Neural cell (in vitro differentiated cells): ENCODE data around the gene LRRK1.

Experiments
- EP300 ChIP-seq: fragments of 450-650 bp; conservative IDR thresholded peaks from 2 replicates; pipeline ENCODE4 v1.6.1; 2014; ENCODE audit warnings: antibody characterized with exemption, mild to moderate bottlenecking, moderate library complexity; ENCODE audit not compliant: poor library complexity, severe bottlenecking
- EZH2 ChIP-seq: fragments of 200-600, 300-800 bp; shearing (Covaris generic), sonication (generic); IDR thresholded peaks from 2 replicates; pipeline ENCODE4 v1.6.1; 2014; ENCODE audit warnings: antibody characterized with exemption, low read length, borderline replicate concordance, mild to moderate bottlenecking; ENCODE audit not compliant: insufficient read depth, poor library complexity, severe bottlenecking
- POLR2AphosphoS5 ChIP-seq: IDR thresholded peaks from 2 replicates; pipeline ENCODE4 v1.6.1; 2012
- RAD21 ChIP-seq: fragments of 450-650 bp; conservative IDR thresholded peaks from 2 replicates; pipeline ENCODE4 v1.6.1; 2014; ENCODE audit warnings: antibody characterized with exemption, mild to moderate bottlenecking, moderate library complexity
- TAF1 ChIP-seq: IDR thresholded peaks from 2 replicates; pipeline ENCODE4 v1.6.1; 2012; ENCODE audit warnings: low read depth
- TF ChIP-seq, protein P1 (sequence below): fragments of 450-650 bp; IDR thresholded peaks from 2 replicates; pipeline ENCODE4 v1.5.1; 2014; ENCODE audit warnings: antibody characterized with exemption, mild to moderate bottlenecking, moderate library complexity; ENCODE audit not compliant: poor library complexity, severe bottlenecking

DNA sequence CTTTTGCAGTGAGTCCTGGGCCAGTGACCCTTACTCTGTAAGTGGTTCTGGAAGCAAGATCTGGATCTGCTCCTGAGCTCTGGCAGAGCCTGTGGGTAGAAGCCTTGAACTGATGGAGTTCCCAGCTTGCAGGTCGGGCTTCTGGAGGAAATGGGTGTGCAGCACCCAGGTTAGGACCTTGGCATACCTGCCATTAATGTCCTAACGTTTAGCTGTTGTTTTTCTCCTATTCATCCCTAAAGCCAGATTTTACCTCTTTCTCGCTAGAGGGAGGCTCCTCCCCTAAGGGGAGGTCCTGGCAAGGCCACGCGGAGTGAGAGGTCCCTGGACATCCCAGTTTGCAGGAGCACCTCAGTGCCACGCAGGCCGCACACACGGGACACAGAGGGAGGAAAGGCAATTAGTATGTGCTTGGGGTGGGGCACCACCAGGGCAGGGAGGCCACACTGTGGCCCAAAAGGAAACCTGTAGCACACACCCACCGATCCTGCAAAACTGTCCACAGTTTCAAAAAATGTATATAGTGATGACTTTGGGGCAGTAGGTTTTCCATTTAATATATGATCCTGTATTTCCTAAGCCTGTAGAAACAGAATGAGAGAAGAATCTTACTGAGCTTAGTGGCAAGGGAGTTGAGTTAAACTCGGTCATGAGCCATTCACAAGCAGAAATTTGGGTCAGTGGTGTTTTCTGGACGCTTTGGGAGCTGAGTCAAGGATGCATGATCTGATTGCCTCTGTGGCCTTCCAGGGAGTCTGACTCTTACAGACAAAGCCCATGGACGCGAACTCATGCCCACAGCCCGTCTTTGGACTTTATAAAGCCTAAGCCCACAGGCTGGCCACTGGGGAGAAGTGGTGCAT, 148.7 kb downstream of the LRRK1 start:
- TF ChIP-seq TAF1 (no peak), POLR2AphosphoS5 (no peak), RAD21 (no peak), EP300 (no peak), EZH2 (no peak)
- TF ChIP-seq, protein P1, sequence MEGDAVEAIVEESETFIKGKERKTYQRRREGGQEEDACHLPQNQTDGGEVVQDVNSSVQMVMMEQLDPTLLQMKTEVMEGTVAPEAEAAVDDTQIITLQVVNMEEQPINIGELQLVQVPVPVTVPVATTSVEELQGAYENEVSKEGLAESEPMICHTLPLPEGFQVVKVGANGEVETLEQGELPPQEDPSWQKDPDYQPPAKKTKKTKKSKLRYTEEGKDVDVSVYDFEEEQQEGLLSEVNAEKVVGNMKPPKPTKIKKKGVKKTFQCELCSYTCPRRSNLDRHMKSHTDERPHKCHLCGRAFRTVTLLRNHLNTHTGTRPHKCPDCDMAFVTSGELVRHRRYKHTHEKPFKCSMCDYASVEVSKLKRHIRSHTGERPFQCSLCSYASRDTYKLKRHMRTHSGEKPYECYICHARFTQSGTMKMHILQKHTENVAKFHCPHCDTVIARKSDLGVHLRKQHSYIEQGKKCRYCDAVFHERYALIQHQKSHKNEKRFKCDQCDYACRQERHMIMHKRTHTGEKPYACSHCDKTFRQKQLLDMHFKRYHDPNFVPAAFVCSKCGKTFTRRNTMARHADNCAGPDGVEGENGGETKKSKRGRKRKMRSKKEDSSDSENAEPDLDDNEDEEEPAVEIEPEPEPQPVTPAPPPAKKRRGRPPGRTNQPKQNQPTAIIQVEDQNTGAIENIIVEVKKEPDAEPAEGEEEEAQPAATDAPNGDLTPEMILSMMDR, result no peak
